Measurements from ENCODE around the gene RTBDN. TPM values are rescaled to one million over a fixed set of nuclear protein-coding genes. Genes with fewer than 3 reads are reported as not detected.
A peak's percentile ranks its signal among the peaks of the same experiment; 100 is the strongest.

RTBDN gene
- total and polyA plus RNA-seq, 12 donors: 0.23 to 16.4 (median 4.4) TPM; not detected in 5

DNA sequence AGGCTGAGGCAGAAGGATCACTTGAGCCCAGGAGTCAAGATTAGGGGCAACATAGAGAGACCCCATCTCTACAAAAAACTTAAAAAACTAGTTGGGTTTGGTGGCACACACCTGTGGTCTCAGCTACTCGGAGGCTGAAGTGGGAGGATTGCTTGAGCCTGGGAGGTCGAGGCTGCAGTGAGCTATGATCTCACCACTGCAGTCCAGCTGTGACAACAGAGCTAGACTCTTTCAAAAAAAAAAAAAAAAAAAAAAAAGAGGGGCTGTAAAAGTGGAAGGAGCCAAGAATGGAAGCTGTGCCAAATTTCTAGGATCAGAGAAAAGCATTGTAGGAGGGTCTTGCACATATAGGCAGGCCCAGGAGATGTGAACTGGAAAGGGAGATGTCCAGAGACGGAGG, 37.3 kb upstream of the RTBDN start:
- no peak for TF ChIP-seq CTCF (IDR thresholded peaks at IDR 0.05)
- TF ChIP-seq POLR2A (IDR thresholded peaks at IDR 0.05): no peak
- no peak overlapping the region for H3K4me3 ChIP-seq
- WGBS, 4 donors: 62 to 83% (median 72%) methylated on average over 3 of the region's 3 CpGs
- intact Hi-C loops (cut with DNase I): no loop called here
- H3K4me1 ChIP-seq (replicated peaks in 1 of 2): peaks cover 9 to 15% of the 10 kb centered on the region in 2 donors
- no peaks in the 10 kb centered on the region for H3K9me3 ChIP-seq (replicated peaks in 1 of 3)
- DNase-seq: no peak
- H3K36me3 ChIP-seq (replicated peaks in 1 of 2): peaks cover 0 to under 1% of the 10 kb centered on the region in 2 donors
- no peak overlapping the region for H3K27ac ChIP-seq
- no peaks in the 10 kb centered on the region for H3K27me3 ChIP-seq

- TF ChIP-seq POLR2A (IDR thresholded peaks at IDR 0.05) (no peak), CTCF (IDR thresholded peaks at IDR 0.05) (no peak)
- Histone ChIP-seq H3K9me3 (replicated peaks in 1 of 3) (no peaks in the 10 kb centered on the region), H3K36me3 (replicated peaks in 1 of 2) (no peaks in the 10 kb centered on the region), H3K27ac (no peak overlapping the region), H3K27me3 (no peaks in the 10 kb centered on the region), H3K4me3 (no peak overlapping the region), H3K4me1 (replicated peaks in 1 of 2) (peaks cover 9 to 13% of the 10 kb centered on the region in 2 donors)
- DNase-seq: no peak
- intact Hi-C loops (cut with DNase I): no loop called here
- WGBS, 4 donors: 92 to 96% (median 94%) methylated on average over 9 to 10 of the region's 10 CpGs
These were observed 34.2 kb upstream of the RTBDN start for GRCh38 chr19:12868540-12869112.

DNA sequence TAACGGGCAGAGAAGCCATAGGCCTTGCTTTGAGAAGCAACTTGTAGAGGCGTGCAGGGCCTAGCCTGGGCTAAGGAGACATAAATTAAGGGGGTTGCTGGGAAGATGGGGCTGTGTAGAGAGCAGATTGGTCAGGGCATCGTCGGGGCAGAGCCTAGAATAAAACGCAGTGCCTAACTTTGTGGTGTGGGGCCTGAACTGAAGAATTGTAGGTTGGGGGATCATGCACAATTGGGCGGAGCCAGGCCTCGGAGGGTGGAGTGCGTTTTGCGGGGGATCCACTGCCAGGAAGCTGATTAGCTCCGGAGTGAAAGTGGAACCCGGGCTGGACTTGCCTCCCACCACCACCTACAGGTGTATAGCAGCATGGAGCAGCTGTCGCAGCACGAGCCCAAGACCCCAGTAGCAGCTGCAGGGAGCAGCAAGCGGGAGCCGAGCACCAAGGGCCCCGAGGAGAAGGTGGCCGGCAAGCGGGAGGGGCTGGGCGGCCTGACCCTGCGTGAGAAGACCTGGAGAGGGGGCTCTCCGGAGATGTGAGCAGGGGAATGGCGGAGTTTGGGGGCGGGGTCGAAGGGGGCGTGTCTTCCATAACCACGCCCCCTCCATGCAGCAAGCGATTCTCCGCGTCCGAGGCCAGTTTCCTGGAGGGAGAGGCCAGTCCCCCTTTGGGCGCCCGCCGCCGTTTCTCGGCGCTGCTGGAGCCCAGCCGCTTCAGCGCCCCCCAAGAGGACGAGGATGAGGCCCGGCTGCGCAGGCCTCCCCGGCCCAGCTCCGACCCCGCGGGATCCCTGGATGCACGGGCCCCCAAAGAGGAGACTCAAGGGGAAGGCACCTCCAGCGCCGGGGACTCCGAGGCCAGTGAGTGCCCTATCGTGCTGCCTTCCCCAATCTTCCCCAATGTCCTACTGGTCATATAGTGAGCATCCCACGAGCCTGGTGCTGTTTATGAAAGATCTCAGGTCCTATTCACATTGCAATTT, 33.0 kb upstream of the RTBDN start:
- DNase-seq: peak in 5 of 7 donors; percentile 56 to 70 (median 61)
- Histone ChIP-seq H3K4me3 (peak overlapping the region in 2 of 4 donors; percentile 19 to 59), H3K27me3 (no peaks in the 10 kb centered on the region), H3K4me1 (replicated peaks in 1 of 2) (peaks cover 9% of the 10 kb centered on the region in 2 donors), H3K9me3 (replicated peaks in 1 of 3) (no peaks in the 10 kb centered on the region), H3K27ac (peak overlapping the region in 1 of 5 donors; percentile 17), H3K36me3 (replicated peaks in 1 of 2) (no peaks in the 10 kb centered on the region)
- WGBS, 4 donors: 7 to 21% (median 14%) methylated on average over 18 to 51 of the region's 51 CpGs
- intact Hi-C loops (cut with DNase I): no loop called here
- TF ChIP-seq CTCF (IDR thresholded peaks at IDR 0.05) (no peak), POLR2A (IDR thresholded peaks at IDR 0.05) (no peak)

- no peak overlapping the region for H3K27ac ChIP-seq
- intact Hi-C loops (cut with DNase I): no loop called here
- WGBS, 4 donors: 78 to 86% (median 83%) methylated on average over 24 to 29 of the region's 29 CpGs
- no peaks in the 10 kb centered on the region for H3K27me3 ChIP-seq
- DNase-seq: peak in 1 of 7 donors; percentile 32
- TF ChIP-seq CTCF (IDR thresholded peaks at IDR 0.05): no peak
- H3K9me3 ChIP-seq (replicated peaks in 1 of 3): no peaks in the 10 kb centered on the region
- H3K4me1 ChIP-seq (replicated peaks in 1 of 2): peaks cover 9% of the 10 kb centered on the region in 2 donors
- H3K4me3 ChIP-seq: peak overlapping the region in 1 of 4 donors; percentile 59
- no peaks in the 10 kb centered on the region for H3K36me3 ChIP-seq (replicated peaks in 1 of 2)
These were observed 32.2 kb upstream of the RTBDN start for GRCh38 chr19:12866416-12867119.
